B cell (primary cell): ENCODE data around the gene PRUNE1. TPM values are rescaled to one million over a fixed set of nuclear protein-coding genes. Genes with fewer than 3 reads are reported as not detected.

Source experiments
- ATAC-seq: fragments of 200-7000 bp; cut with Tn5 transposase; one replicate; pipeline ENCODE4 v1.10.0; 2021; ENCODE audit warnings: low read depth, mild to moderate bottlenecking, moderate number of reproducible peaks, moderate library complexity
- CTCF ChIA-PET: fragments of 350-600 bp; sonication (Branson Sonifier 250); formaldehyde crosslinking; loops from one replicate; lab custom pipeline; 2021; ENCODE audit warnings: antibody characterized with exemption, inconsistent platforms; lab: Charles Lee
- POLR2A ChIA-PET: fragments of 350-600 bp; sonication (Branson Sonifier 250); formaldehyde crosslinking; loops from one replicate; lab custom pipeline; 2021; ENCODE audit warnings: antibody characterized with exemption; lab: Charles Lee
- DNase-seq: peaks from one replicate; pipeline ENCODE4 v3.0.0; 2013
- H2AFZ ChIP-seq: 2 replicates; pipeline ENCODE4 v1.6.1; 2012; ENCODE audit warnings: mild to moderate bottlenecking, low read depth, low read length; ENCODE audit not compliant: insufficient read depth, poor library complexity, severe bottlenecking
- H3K27ac ChIP-seq, 2 donors: 1 replicate in 1 of 2; 2 replicates in 1 of 2; pipeline ENCODE4 v1.5.1; 2012 to 2013; ENCODE audit warnings: low read length in 2 of 2, mild to moderate bottlenecking in 2 of 2, moderate library complexity in 1 of 2
- H3K27me3 ChIP-seq, 4 experiments: fragments of 200-600 bp in 1 of 4; sonication (generic) in 1 of 4; replicated peaks in 1 of 4; 1 replicate in 2 of 4; 2 replicates in 2 of 4; pipeline versions ENCODE4 v1.6.1 to v1.7.0; 2013 to 2016; ENCODE audit warnings: low read length in 3 of 4, mild to moderate bottlenecking in 2 of 4, mixed read lengths in 1 of 4, moderate library complexity in 1 of 4; ENCODE audit not compliant: insufficient read depth in 4 of 4, control insufficient read depth in 3 of 4; ENCODE audit errors: control extremely low read depth in 1 of 4
- H3K36me3 ChIP-seq, 2 experiments: replicated peaks in 1 of 2; 1 replicate in 1 of 2; 2 replicates in 1 of 2; pipeline versions ENCODE4 v1.6.1 to v1.7.1; 2013; ENCODE audit warnings: low read length in 1 of 2; ENCODE audit not compliant: insufficient read depth in 2 of 2, control insufficient read depth in 1 of 2; ENCODE audit errors: control extremely low read depth in 1 of 2, extremely low read depth in 1 of 2
- H3K4me1 ChIP-seq, 2 donors: fragments of 200-600 bp in 1 of 2; sonication (generic) in 1 of 2; 1 replicate in 1 of 2; 2 replicates in 1 of 2; pipeline versions ENCODE4 v1.5.1 to v1.6.1; 2013 to 2017; ENCODE audit warnings: low read length in 2 of 2; ENCODE audit not compliant: control insufficient read depth in 2 of 2, insufficient read depth in 2 of 2
- H3K4me2 ChIP-seq: replicated peaks from 2 replicates; pipeline ENCODE3; 2012; ENCODE audit warnings: mild to moderate bottlenecking, low read depth, low read length; ENCODE audit not compliant: poor library complexity, severe bottlenecking
- H3K4me3 ChIP-seq, 5 experiments: fragments of 200-600 bp in 1 of 5; sonication (generic) in 1 of 5; 1 replicate in 3 of 5; 2 replicates in 2 of 5; pipeline versions ENCODE4 v1.5.1 to v1.7.0; 2011 to 2016; ENCODE audit warnings: low read length in 4 of 5, mild to moderate bottlenecking in 4 of 5, low read depth in 2 of 5, control low read depth in 1 of 5, moderate library complexity in 1 of 5; ENCODE audit not compliant: insufficient read depth in 1 of 5; ENCODE audit errors: control extremely low read depth in 1 of 5, extremely low read depth in 1 of 5
- H3K79me2 ChIP-seq: fragments of 200-600 bp; sonication (generic); one replicate; pipeline ENCODE4 v1.6.0; 2016; ENCODE audit warnings: low read length; ENCODE audit not compliant: control insufficient read depth, insufficient read depth
- H3K9ac ChIP-seq: fragments of 200-600 bp; sonication (generic); 2 replicates; pipeline ENCODE4 v1.6.1; 2017; ENCODE audit warnings: mild to moderate bottlenecking, low read length, moderate library complexity
- H3K9me3 ChIP-seq, 3 donors: one replicate each; pipeline versions ENCODE4 v1.6.1 to v1.7.1; 2013; ENCODE audit warnings: low read length in 2 of 3; ENCODE audit not compliant: control insufficient read depth in 2 of 3, insufficient read depth in 1 of 3; ENCODE audit errors: control extremely low read depth in 1 of 3
- H4K20me1 ChIP-seq: 2 replicates; pipeline ENCODE4 v1.6.0; 2012; ENCODE audit warnings: mild to moderate bottlenecking, low read length; ENCODE audit not compliant: insufficient read depth, control insufficient read depth, poor library complexity, severe bottlenecking
- H3K27ac Mint-ChIP-seq: one replicate; pipeline ENCODE4 v1.8.0; 2021; ENCODE audit warnings: mixed read lengths
- H3K27me3 Mint-ChIP-seq: one replicate; pipeline ENCODE4 v1.8.0; 2021; ENCODE audit warnings: mixed read lengths
- H3K4me1 Mint-ChIP-seq: one replicate; pipeline ENCODE4 v1.8.0; 2021; ENCODE audit warnings: mixed read lengths
- H3K4me3 Mint-ChIP-seq: one replicate; pipeline ENCODE4 v1.8.0; 2021; ENCODE audit warnings: mixed read lengths
- H3K9me3 Mint-ChIP-seq: one replicate; pipeline ENCODE4 v1.8.0; 2022; ENCODE audit warnings: mixed read lengths; ENCODE audit not compliant: insufficient read depth
- CTCF ChIP-seq: fragments of 200-600 bp; IDR thresholded peaks from one replicate; pipeline ENCODE4 v1.8.0; 2022; ENCODE audit warnings: antibody characterized with exemption, mild to moderate bottlenecking
- EZH2 ChIP-seq: IDR thresholded peaks from 2 replicates; pipeline ENCODE4 v1.6.1; 2012; ENCODE audit warnings: borderline replicate concordance, low read depth, mild to moderate bottlenecking, moderate library complexity, low read length; ENCODE audit not compliant: insufficient read depth, poor library complexity, severe bottlenecking
- WGBS: methylation state at CpG from one replicate; pipeline ENCODE4 v1.1.5; 2013; ENCODE audit warnings: missing lambda C conversion rate; ENCODE audit not compliant: insufficient coverage; 5-methylcytosine and 5-hydroxymethylcytosine counted together
- intact Hi-C: fragments of 100-400 bp; cut with micrococcal nuclease; formaldehyde crosslinking; loops from one replicate; pipeline ENCODE4 v1.10.0; 2022
- polyA plus RNA-seq: library from polyadenylated mRNA; depleted of rRNA; stranded (reverse); fragments of >200 nt; gene quantifications from 2 replicates; pipeline ENCODE4 v1.2.3, GENCODE V29; 2012
- total RNA-seq, 2 donors: library from RNA; stranded (reverse); fragments of 120-200 nt in 1 of 2; gene quantifications; 1 replicate in 1 of 2; 2 replicates in 1 of 2; pipeline versions ENCODE4 v1.2.3 to v1.2.4, GENCODE V29; 2013 to 2022

The PRUNE1 gene
- total and polyA plus RNA-seq, 2 donors (not counting 1 experiment from before 2014, with no cell fraction given): 15.9 to 21.3 TPM

GRCh38 chr1:151036356-151036755 lies 28.1 kb downstream of the PRUNE1 start, which contains the start of gene BNIPL:
Gene BNIPL, plus strand, starts transcription at chr1:151036586. Its CDS starts 140 bp downstream, at chr1:151036726.
- TF ChIP-seq EZH2: no peak
- TF ChIP-seq CTCF: no peak
- Histone ChIP-seq H3K9ac (no peak within 1 kb of the TSS), H3K9me3 (no peaks in the 10 kb centered on the region), H3K27ac (no peak within 1 kb of the TSS), H3K4me2 (no peak within 1 kb of the TSS), H3K4me1 (no peaks in the 10 kb centered on the region), H3K4me3 (no peak within 1 kb of the TSS), H3K79me2 (no peaks in the 10 kb centered on the region), H3K27me3 (no peaks in the 10 kb centered on the region), H4K20me1 (no peaks in the 10 kb centered on the region), H2AFZ (no peak within 1 kb of the TSS), H3K36me3 (peaks cover 0 to 23% of the 10 kb centered on the region in 2 experiments)
- no peak within 1 kb of the TSS for H3K4me3 Mint-ChIP-seq
- H3K9me3 Mint-ChIP-seq: no peaks in the 10 kb centered on the region
- H3K27ac Mint-ChIP-seq: no peak within 1 kb of the TSS
- intact Hi-C loops: no loop called here
- H3K27me3 Mint-ChIP-seq: no peaks in the 10 kb centered on the region
- ChIA-PET POLR2A (no interaction called here), CTCF (interaction anchor here (0.9 to 1.1 kb wide), 2 partner anchors 9 to 25 kb away, joined by 3 read pairs; no protein-coding TSS in a partner anchor)
- WGBS: no CpG with 5 or more reads among the region's 2 CpGs
- ATAC-seq (no peak), DNase-seq (no peak)
- no peaks in the 10 kb centered on the region for H3K4me1 Mint-ChIP-seq

- POLR2A ChIA-PET: no interaction called here
- no peaks in the 10 kb centered on the region for H3K27me3 Mint-ChIP-seq
- no peak overlapping the region for H3K27ac Mint-ChIP-seq
- peaks cover 0 to 18% of the 10 kb centered on the region in 2 experiments for H3K36me3 ChIP-seq
- H3K4me1 ChIP-seq: no peaks in the 10 kb centered on the region
- H2AFZ ChIP-seq: no peak overlapping the region
- 100% methylated on average over 2 of the region's 6 CpGs for WGBS
- H3K9me3 Mint-ChIP-seq: no peaks in the 10 kb centered on the region
- intact Hi-C loops: no loop called here
- no peak for DNase-seq
- no peak overlapping the region for H3K27ac ChIP-seq
- no peak overlapping the region for H3K4me3 ChIP-seq
- H3K4me1 Mint-ChIP-seq: no peaks in the 10 kb centered on the region
- CTCF ChIA-PET: interaction anchor here (0.9 to 1.1 kb wide), 2 partner anchors 8 to 25 kb away, joined by 3 read pairs; no protein-coding TSS in a partner anchor
- TF ChIP-seq CTCF (no peak), EZH2 (no peak)
- H3K79me2 ChIP-seq: no peaks in the 10 kb centered on the region
- H3K4me2 ChIP-seq: no peak overlapping the region
- H3K27me3 ChIP-seq: no peaks in the 10 kb centered on the region
- ATAC-seq: no peak
- no peaks in the 10 kb centered on the region for H3K9me3 ChIP-seq
- no peaks in the 10 kb centered on the region for H4K20me1 ChIP-seq
- H3K4me3 Mint-ChIP-seq: no peak overlapping the region
- no peak overlapping the region for H3K9ac ChIP-seq
Observed at GRCh38 chr1:151037032-151037431, 28.8 kb downstream of the PRUNE1 start.
